ENCODE data around the gene CLEC10A.
"Not testable (repeated sequence)": the region's sequence is repeated elsewhere in the genome, so short reads cannot be mapped to it uniquely, and the experiment has no call there.

Gene CLEC10A

GRCh38 chr17:7108560-7108925 lies 28.5 kb upstream of the CLEC10A start:
- DNase-seq, result no peak

DNA sequence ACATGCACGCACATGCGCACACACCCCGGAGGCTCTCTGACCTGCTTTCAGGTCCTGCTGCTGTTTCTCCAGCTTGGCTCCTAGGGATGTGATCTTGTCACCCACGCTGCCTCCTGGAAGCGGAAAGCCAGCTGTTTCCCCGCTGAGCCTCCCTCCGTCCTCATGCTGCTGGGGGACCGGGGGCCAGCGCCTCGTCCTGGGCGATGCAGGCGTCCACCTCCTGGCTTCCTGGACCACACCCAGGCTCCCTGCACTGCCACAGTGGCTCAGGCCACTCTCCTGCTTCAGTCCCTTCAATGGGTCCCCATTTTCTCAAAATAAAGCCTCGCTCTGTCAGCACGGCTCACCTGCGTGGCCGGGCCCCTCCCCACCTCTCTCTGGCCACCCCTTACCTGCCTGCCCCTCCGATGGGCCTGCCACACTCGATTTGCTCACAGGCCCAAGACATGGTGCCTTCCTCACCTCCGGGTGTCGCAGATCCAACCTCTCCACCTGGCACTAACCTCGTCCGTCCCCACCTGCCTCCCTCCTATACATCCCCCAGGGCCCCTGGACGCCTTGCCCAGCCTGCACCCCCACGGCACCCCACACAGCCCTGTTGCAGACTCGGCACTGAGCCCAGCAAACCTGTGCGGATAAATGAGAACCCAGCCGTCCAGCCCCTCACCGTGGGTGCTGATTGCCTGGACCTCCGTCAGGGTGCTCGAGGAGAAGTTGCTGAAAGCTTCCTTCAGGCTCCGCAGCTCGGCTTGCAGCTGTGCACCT lies 27.9 kb upstream of the CLEC10A start:
- no peak for DNase-seq

- peak; percentile 76 for DNase-seq
Measured at GRCh38 chr17:7107012-7107754, 27.1 kb upstream of the CLEC10A start.

DNA sequence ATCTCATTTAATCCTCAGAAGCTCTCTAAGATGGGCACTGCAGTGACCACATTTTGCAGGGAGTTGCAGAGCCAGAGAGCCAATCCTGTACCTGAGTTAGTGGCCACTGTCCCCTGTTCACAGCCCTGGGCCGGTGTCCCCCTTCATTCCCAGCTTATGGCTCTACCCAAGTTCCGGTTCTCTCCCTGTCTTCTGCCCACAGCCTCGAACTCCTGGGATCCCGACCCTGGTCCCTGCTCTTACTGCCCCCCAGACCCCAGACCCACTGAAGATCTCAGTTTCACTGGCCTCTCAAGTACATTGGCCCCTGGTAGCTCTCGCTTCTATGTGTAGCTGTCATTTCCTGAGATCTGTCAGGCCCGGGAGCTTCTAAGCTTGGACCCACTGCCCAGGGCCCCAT lies 22.4 kb upstream of the CLEC10A start:
- no peak for DNase-seq

GRCh38 chr17:7101531-7101930 lies 21.5 kb upstream of the CLEC10A start:
- no peak for DNase-seq

GRCh38 chr17:7100641-7101379 lies 20.8 kb upstream of the CLEC10A start:
- DNase-seq, result not testable (repeated sequence)

DNA sequence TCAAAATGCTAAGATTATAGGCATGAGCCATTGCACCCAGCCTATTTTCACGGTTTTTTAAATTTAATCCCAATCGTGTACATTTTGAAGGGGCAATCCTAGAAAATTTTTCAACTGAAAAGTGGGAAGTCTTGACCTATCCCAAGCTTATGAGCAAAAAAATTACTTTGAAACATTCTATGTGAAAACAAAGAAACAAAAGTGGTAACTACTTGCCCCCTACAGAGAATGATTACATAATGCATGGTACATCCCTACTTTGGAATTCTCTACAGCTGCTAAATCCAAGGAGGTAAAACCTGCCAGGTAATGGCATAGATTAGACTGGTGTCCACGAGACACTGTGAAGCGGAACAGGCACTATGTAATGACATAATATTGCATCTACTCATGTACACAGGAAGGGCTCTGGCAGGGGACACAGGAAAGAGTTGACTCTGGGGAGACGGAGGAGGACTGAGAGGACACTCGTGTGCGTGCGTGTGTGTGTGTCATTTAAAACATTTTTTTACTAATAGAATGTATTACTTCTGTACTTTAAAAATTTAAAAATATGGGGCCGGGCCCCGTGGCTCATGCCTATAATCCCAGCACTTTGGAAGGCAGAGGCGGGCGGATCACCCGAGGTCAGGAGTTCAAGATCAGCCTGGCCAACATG lies 18.9 kb upstream of the CLEC10A start:
- DNase-seq, result no peak

DNA sequence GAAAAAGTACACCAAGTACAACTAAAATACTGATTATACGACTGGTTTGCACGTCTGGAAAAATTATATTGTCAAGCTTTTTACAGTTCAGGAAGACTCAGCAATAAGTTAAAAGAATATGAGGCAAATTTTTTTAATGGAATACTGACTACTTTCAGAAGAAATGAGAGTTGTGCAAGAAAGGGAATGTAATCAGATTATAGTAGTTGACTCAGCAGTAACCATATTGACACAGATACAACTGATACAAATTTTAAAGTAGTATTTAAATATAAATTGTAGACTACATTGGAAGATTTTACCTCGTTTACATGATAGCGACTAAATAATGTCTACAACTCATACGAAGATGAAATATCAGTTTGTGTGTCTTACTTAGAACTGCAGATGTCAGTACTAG lies 17.9 kb upstream of the CLEC10A start:
- DNase-seq, result no peak

GRCh38 chr17:7095625-7096024 lies 15.6 kb upstream of the CLEC10A start:
- peak; percentile 27 for DNase-seq

DNA sequence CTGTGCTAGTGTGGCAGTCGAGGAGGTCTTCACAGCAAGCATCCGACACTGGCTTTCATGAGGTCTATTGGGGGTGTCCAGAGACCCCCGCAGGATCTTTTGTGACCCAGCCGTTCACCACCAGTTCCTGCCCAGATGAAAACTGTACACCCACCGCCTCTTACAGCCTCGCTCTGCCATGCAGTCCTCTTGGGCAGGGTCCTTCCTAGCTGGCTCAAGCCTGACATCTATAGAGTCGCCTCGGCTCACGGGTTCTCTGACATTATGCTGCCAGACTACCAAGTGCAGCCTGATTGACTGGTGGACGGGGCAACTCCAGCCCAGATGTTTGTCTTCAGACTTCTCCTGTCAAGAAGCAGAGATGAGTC lies 14.6 kb upstream of the CLEC10A start:
- no peak for DNase-seq

DNA sequence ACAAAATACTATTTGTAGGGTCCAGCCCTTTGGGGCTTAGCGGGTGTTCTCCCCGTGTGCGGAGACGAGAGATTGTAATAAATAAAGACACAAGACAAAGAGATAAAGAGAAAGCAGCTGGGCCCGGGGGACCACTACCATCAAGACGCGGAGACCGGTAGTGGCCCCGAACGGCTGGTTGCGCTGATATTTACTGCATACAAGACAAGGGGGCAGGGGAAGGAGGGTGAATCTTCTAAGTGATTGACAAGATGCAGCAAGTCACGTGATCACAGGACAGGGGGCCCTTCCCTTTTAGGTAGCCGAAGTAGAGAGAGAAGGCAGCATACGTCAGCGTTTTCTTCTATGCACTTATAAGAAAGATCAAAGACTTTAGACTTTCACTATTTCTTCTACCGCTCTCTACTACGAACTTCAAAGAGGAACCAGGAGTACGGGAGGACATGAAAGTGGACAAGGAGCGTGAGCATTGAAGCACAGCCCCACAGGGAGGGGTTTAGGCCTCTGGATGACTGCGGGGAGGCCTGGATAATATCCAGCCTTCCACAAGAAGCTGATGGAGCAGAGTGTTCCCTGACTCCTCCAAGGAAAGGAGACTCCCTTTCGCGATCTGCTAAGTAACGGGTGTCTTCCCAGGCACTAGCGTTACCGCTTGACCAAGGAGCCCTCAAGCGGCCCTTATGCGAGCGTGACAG lies 11.4 kb upstream of the CLEC10A start:
- not testable (repeated sequence) for DNase-seq

- DNase-seq, result not testable (repeated sequence)
Measured at GRCh38 chr17:7089570-7089969, 9.5 kb upstream of the CLEC10A start.

DNA sequence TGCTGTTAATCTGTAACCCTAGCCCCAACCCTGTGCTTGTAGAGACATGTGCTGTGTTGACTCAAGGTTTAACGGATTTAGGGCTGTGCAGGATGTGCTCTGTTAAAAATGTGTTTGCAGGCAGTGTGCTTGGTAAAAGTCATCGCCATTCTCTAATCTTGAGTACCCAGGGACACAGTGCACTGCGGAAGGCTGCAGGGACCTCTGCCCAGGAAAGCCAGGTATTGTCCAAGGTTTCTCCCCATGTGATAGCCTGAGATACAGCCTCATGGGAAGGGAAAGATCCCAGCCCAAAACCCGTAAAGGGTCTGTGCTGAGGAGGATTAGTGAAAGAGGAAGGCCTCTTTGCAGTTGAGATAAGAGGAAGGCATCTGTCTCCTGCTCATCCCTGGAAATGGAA lies 8.4 kb upstream of the CLEC10A start:
- DNase-seq, result not testable (repeated sequence)

DNA sequence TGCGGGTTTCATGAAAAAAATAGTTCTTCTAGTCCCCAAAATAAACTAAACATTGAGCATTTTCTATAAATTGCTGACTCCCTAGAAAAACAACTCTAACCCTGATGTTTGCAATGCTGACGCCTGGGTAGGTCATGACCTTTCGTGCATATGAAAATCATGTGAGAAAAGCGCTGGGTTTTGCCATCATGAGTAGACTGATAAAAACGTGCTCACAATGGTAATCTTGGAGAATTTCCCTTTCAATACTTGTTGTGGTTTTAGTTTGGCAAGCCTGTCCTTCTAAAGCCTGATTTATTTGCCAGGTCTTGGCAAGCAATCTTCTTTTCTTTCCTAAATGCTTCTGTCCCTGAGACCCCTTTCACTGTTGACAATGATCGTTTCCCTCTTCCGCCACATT lies 4.0 kb upstream of the CLEC10A start:
- DNase-seq, result no peak

GRCh38 chr17:7083592-7083991 lies 3.5 kb upstream of the CLEC10A start:
- no peak for DNase-seq

GRCh38 chr17:7081341-7082062 lies 1.5 kb upstream of the CLEC10A start:
- no peak for DNase-seq

GRCh38 chr17:7080456-7081041 lies 498 bp upstream of the CLEC10A start:
- no peak for DNase-seq

GRCh38 chr17:7078711-7079110 lies 1.3 kb downstream of the CLEC10A start:
- DNase-seq, result no peak

- DNase-seq, result no peak
Measured at GRCh38 chr17:7077911-7078546, 2.0 kb downstream of the CLEC10A start.

GRCh38 chr17:7074931-7075330 lies 5.1 kb downstream of the CLEC10A start:
- no peak for DNase-seq

DNA sequence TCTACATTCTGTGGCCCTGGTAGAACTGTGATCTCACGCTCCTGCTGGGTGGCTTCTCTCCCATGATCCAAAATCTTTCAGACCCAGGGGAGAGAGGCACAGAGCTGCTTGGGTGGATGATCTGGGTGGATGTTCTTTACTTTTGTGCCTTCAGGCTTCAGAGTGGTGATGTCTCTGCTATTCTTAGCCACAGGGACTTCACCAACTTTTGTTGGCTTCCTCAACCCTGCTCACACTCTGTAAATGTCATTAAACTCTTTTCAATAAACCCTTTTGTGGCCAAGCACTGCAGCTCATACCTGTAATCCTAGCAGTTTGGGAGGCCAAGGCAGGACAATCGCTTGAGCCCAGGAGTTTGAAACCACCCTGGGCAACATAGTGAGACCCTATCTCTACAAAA lies 7.6 kb downstream of the CLEC10A start:
- no peak for DNase-seq
